NT2/D1 (cell line): ENCODE measurements around the gene HOXC13.

Experiments
- DNase-seq: peaks from one replicate; pipeline ENCODE4 v3.0.0-alpha.2; 2011; ENCODE audit warnings: low read depth, low spot score
- H3K27me3 ChIP-seq: 2 replicates; pipeline ENCODE4 v1.6.0; 2011; ENCODE audit warnings: mild to moderate bottlenecking; ENCODE audit not compliant: insufficient read length, insufficient read depth
- H3K36me3 ChIP-seq: 2 replicates; pipeline ENCODE4 v1.6.1; 2011; ENCODE audit warnings: mild to moderate bottlenecking, low read length, mixed read lengths; ENCODE audit not compliant: insufficient read depth, insufficient read length
- H3K4me1 ChIP-seq: 2 replicates; pipeline ENCODE4 v1.5.1; 2011; ENCODE audit not compliant: insufficient read depth, insufficient read length
- H3K4me3 ChIP-seq: 2 replicates; pipeline ENCODE4 v1.5.1; 2011; ENCODE audit warnings: low read depth; ENCODE audit not compliant: insufficient read length
- H3K9ac ChIP-seq: 2 replicates; pipeline ENCODE4 v1.6.0; 2011; ENCODE audit warnings: low read depth; ENCODE audit not compliant: insufficient read length
- H3K9me3 ChIP-seq: 2 replicates; pipeline ENCODE4 v1.5.1; 2011; ENCODE audit warnings: mild to moderate bottlenecking, low read length; ENCODE audit not compliant: insufficient read depth
- SUZ12 ChIP-seq: IDR thresholded peaks from 2 replicates; pipeline ENCODE4 v1.6.1; 2011; ENCODE audit not compliant: insufficient read length, insufficient read depth; ENCODE audit errors: extremely low read depth
- YY1 ChIP-seq: IDR thresholded peaks from 2 replicates; pipeline ENCODE4 v1.6.1; 2011; ENCODE audit not compliant: insufficient read length, insufficient read depth
- ZNF274 ChIP-seq: IDR thresholded peaks from 2 replicates; pipeline ENCODE4 v1.6.1; 2011; ENCODE audit warnings: mild to moderate bottlenecking, low read depth, low read length

The HOXC13 gene

DNA sequence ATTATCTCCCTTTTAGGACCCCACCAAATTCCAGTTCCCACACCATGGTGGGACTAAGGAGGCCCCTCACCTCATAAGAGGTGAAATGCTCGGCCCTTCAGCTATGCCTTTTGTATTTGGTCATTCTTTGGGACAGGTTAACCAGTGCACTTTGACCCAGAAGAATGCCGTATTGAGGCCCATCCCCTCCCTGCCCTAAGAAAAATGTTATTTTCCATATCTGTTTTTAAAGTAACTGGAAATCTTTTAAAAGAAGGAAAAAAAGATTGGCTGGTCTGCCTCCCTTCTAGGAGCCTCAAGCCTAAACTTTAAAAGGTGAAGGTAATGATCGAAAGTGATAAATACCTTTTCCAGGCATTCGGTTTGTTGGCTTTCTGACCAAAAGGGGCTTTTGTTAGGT, 5.7 kb upstream of the HOXC13 start:
- TF ChIP-seq ZNF274 (no peak), YY1 (no peak), SUZ12 (no peak)
- peaks cover 72% of the 10 kb centered on the region for H3K27me3 ChIP-seq

DNA sequence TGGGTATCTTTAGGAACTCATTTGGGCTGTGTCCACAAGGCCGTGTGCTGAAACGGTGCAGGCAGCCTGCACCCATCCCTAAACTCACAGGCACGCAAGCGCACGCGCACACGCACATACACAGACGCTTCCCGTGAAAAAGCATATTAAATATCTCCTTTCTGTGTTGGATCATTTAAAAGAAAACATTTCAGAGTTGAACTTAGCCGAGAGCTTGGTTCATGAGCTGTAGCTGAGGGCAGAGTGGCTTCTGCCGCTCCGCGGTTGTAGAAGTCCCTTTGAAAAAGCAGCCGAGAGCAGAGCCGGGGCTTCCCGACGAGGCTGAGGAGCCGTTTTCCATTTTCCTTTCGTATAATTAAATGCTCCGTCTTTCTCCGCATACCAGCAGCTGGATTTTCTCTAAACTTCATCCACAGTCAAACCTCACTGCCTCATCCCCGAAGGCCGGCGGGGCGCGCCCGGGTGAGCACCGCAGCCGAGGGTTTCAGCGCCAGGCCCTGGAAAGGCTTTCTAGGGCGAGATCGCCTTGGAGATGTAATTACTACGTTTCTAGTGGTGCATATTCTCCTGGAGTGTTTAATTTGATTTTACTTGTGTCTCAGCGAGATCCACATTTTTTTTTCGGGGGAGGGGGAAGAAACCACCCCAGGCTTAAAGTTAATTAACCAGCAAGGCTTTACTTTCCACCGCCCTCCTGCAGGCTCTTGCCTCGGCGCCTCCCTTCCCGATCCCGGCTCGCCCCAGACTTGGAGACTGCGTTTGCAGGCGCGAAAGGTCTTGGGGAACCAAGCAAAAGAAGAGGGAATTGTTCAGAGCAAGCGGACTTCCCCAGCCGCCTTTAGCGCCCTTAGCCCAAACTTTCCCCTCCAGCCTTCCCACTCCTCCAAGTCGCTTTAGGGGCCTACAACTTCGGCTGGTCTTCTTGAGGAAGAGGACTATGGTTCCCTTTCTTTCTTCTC, 3.0 kb upstream of the HOXC13 start:
- no peak overlapping the region for H3K9ac ChIP-seq
- peaks cover 64% of the 10 kb centered on the region for H3K27me3 ChIP-seq
- no peaks in the 10 kb centered on the region for H3K9me3 ChIP-seq
- DNase-seq: no peak
- peaks cover 2% of the 10 kb centered on the region for H3K4me1 ChIP-seq
- H3K4me3 ChIP-seq: no peak overlapping the region
- no peaks in the 10 kb centered on the region for H3K36me3 ChIP-seq
- TF ChIP-seq YY1 (no peak), ZNF274 (no peak), SUZ12 (no peak)

More for the DNA sequence above, 5.7 kb upstream of the HOXC13 start:
- no peaks in the 10 kb centered on the region for H3K36me3 ChIP-seq
- no peaks in the 10 kb centered on the region for H3K9me3 ChIP-seq
- H3K9ac ChIP-seq: no peak overlapping the region
- no peak overlapping the region for H3K4me3 ChIP-seq
- DNase-seq: no peak
- H3K4me1 ChIP-seq: peaks cover 2% of the 10 kb centered on the region

DNA sequence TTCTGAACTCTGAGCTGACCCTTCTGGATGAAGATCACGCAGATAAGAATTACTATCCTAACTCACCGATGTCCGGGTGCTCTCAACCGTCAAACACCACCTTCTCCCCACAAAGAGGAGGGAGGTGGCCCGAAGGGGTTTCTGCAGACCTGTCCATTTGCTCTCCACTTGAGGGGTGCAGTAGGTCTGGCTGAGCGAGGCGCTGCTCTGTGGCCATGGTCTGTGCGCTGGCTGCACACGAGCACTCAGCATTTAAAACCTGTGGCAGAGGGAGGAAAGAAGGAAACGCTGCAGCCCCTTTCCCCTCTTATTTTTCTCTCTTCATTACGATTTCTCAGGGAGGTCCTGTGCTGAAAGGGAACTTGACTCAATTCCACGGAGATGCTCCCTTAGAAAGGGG, 1.5 kb upstream of the HOXC13 start:
- no peak for DNase-seq
- H3K4me1 ChIP-seq: peaks cover 2% of the 10 kb centered on the region
- no peak for TF ChIP-seq ZNF274
- no peak for TF ChIP-seq SUZ12
- TF ChIP-seq YY1: no peak
- no peak overlapping the region for H3K4me3 ChIP-seq
- no peaks in the 10 kb centered on the region for H3K36me3 ChIP-seq
- H3K9ac ChIP-seq: no peak overlapping the region
- no peaks in the 10 kb centered on the region for H3K9me3 ChIP-seq
- H3K27me3 ChIP-seq: peaks cover 64% of the 10 kb centered on the region

- no peak overlapping the region for H3K9ac ChIP-seq
- peaks cover 59% of the 10 kb centered on the region for H3K27me3 ChIP-seq
- H3K9me3 ChIP-seq: no peaks in the 10 kb centered on the region
- no peak for DNase-seq
- H3K36me3 ChIP-seq: no peaks in the 10 kb centered on the region
- peak overlapping the region; percentile 17 for H3K4me3 ChIP-seq
- H3K4me1 ChIP-seq: peaks cover 2% of the 10 kb centered on the region
- TF ChIP-seq ZNF274 (no peak), SUZ12 (no peak), YY1 (no peak)
Observed at GRCh38 chr12:53937596-53938325, 870 bp upstream of the HOXC13 start.

DNA sequence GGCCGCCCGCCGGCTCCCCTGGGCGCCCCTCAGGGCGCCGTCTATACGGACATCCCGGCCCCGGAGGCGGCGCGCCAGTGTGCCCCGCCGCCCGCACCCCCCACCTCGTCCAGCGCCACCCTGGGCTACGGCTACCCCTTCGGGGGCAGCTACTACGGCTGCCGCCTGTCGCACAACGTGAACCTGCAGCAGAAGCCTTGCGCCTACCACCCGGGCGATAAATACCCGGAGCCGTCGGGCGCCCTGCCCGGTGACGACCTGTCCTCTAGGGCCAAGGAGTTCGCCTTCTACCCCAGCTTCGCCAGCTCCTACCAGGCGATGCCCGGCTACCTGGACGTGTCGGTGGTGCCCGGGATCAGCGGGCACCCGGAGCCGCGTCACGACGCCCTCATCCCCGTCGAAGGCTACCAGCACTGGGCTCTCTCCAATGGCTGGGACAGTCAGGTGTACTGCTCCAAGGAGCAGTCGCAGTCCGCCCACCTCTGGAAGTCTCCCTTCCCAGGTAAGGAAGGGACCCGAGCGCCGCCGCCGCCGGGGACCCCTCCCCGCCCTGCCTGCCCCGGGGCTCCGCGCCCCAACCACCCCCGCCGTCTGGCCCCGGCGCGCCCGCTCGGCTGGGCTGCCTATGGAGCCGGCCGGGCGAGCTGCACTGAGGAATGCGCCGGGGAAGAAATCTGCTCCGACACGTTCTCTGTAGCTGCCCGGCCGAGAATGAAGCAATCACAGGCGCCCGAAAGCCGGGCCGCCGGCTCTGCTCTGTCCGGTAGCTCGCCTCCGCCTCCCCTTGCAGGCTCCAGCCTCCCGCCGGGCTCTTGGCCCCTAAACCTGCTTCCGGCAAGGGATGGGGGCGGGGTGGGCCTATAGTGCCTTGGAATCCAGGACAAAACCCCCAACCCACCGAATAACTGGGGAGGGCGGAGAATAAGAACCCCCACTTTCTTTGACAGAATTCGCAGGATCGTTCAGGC, 794 bp downstream of the HOXC13 start:
- Histone ChIP-seq H3K27me3 (peaks cover 62% of the 10 kb centered on the region), H3K9ac (peak overlapping the region; percentile 58), H3K4me1 (peaks cover 2% of the 10 kb centered on the region), H3K9me3 (no peaks in the 10 kb centered on the region), H3K36me3 (no peaks in the 10 kb centered on the region), H3K4me3 (peak overlapping the region; percentile 44)
- DNase-seq: peak; percentile 18
- TF ChIP-seq YY1: no peak

GRCh38 chr12:53940443-53941014, 1.9 kb downstream of the HOXC13 start:
- Histone ChIP-seq H3K4me1 (peaks cover 2% of the 10 kb centered on the region), H3K9ac (no peak overlapping the region), H3K36me3 (peaks cover 4% of the 10 kb centered on the region), H3K27me3 (peaks cover 59% of the 10 kb centered on the region), H3K9me3 (no peaks in the 10 kb centered on the region), H3K4me3 (peak overlapping the region; percentile 44)
- TF ChIP-seq YY1 (no peak), ZNF274 (no peak), SUZ12 (no peak)
- no peak for DNase-seq
